Upper lobe of right lung (tissue), 1 donor: ENCODE measurements around the gene GLI2. TPM values are rescaled to one million over a fixed set of nuclear protein-coding genes. Genes with fewer than 3 reads are reported as not detected.

Experiments
- ATAC-seq: fragments of 200-7000 bp; cut with Tn5 transposase; one replicate; pipeline ENCODE4 v1.9.1; 2020; ENCODE audit warnings: mild to moderate bottlenecking, moderate library complexity
- DNase-seq: peaks from one replicate; pipeline ENCODE4 v3.0.0-alpha.2; 2020
- H3K27ac ChIP-seq: fragments of 200-600 bp; one replicate; pipeline ENCODE4 v1.8.0; 2022
- H3K27me3 ChIP-seq: fragments of 200-600 bp; one replicate; pipeline ENCODE4 v1.8.0; 2022; ENCODE audit warnings: mild to moderate bottlenecking
- H3K36me3 ChIP-seq: fragments of 200-600 bp; one replicate; pipeline ENCODE4 v1.8.0; 2022
- H3K4me1 ChIP-seq: fragments of 200-600 bp; one replicate; pipeline ENCODE4 v1.8.0; 2022
- H3K4me3 ChIP-seq: fragments of 200-600 bp; one replicate; pipeline ENCODE4 v1.8.0; 2022; ENCODE audit warnings: mild to moderate bottlenecking
- H3K9me3 ChIP-seq: fragments of 200-600 bp; one replicate; pipeline ENCODE4 v1.8.0; 2022
- intact Hi-C: fragments of 100-400 bp; cut with DNase I; formaldehyde crosslinking; loops from one replicate; pipeline ENCODE4 v1.11.0; 2022
- long read RNA-seq: library from polyadenylated mRNA; unstranded; transcript quantifications from one replicate; pipeline ENCODE4 v2.0.0, GENCODE V29; 2021
- total RNA-seq: library from RNA; stranded (reverse); fragmentation: NEBNext Ultra II Directional; extraction: Animal tissue kit (Norgen Biotek cat#: 25700); gene quantifications from one replicate; pipeline ENCODE4 v1.2.1, GENCODE V29; 2021
- TF ChIP-seq, protein P1 (sequence below): fragments of 200-600 bp; IDR thresholded peaks from one replicate; pipeline ENCODE4 v1.8.0; 2022; ENCODE audit warnings: antibody characterized with exemption
- donor health status: DM: no; HTN: yes; CAD: no; lungs with severe emphysema.

GLI2 gene
- total RNA-seq = 4.7 TPM
- long read RNA-seq, partial matches to known transcripts = 0 of 4 reads
- long read RNA-seq, other reads (novel, unspliced or antisense) = 4 of 4 reads

- TF ChIP-seq, protein P1, sequence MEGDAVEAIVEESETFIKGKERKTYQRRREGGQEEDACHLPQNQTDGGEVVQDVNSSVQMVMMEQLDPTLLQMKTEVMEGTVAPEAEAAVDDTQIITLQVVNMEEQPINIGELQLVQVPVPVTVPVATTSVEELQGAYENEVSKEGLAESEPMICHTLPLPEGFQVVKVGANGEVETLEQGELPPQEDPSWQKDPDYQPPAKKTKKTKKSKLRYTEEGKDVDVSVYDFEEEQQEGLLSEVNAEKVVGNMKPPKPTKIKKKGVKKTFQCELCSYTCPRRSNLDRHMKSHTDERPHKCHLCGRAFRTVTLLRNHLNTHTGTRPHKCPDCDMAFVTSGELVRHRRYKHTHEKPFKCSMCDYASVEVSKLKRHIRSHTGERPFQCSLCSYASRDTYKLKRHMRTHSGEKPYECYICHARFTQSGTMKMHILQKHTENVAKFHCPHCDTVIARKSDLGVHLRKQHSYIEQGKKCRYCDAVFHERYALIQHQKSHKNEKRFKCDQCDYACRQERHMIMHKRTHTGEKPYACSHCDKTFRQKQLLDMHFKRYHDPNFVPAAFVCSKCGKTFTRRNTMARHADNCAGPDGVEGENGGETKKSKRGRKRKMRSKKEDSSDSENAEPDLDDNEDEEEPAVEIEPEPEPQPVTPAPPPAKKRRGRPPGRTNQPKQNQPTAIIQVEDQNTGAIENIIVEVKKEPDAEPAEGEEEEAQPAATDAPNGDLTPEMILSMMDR = peak; percentile 64
- intact Hi-C loops = no loop called here
- ATAC-seq (peak; percentile 81), DNase-seq (peak; percentile 81)
- Histone ChIP-seq H3K27me3 (peaks cover 86% of the 10 kb centered on the region), H3K9me3 (no peaks in the 10 kb centered on the region), H3K36me3 (no peaks in the 10 kb centered on the region), H3K4me1 (peaks cover 22% of the 10 kb centered on the region), H3K27ac (peak within 1 kb of the TSS; percentile 49), H3K4me3 (peak within 1 kb of the TSS; percentile 55)
Measured at GRCh38 chr2:120735746-120736170, at the start of gene GLI2. Gene GLI2 (plus strand): TSS chr2:120735868. CDS start chr2:120797321, 61,453 bp downstream.

GRCh38 chr2:120685974-120686297 lies 49.7 kb upstream of the GLI2 start:
- Histone ChIP-seq H3K27ac (no peak overlapping the region), H3K4me1 (no peaks in the 10 kb centered on the region), H3K9me3 (no peaks in the 10 kb centered on the region), H3K36me3 (no peaks in the 10 kb centered on the region), H3K4me3 (no peak overlapping the region), H3K27me3 (no peaks in the 10 kb centered on the region)
- intact Hi-C loops = no loop called here
- peak; percentile 44 for DNase-seq
- ATAC-seq = no peak
- TF ChIP-seq, protein P1 = no peak

DNA sequence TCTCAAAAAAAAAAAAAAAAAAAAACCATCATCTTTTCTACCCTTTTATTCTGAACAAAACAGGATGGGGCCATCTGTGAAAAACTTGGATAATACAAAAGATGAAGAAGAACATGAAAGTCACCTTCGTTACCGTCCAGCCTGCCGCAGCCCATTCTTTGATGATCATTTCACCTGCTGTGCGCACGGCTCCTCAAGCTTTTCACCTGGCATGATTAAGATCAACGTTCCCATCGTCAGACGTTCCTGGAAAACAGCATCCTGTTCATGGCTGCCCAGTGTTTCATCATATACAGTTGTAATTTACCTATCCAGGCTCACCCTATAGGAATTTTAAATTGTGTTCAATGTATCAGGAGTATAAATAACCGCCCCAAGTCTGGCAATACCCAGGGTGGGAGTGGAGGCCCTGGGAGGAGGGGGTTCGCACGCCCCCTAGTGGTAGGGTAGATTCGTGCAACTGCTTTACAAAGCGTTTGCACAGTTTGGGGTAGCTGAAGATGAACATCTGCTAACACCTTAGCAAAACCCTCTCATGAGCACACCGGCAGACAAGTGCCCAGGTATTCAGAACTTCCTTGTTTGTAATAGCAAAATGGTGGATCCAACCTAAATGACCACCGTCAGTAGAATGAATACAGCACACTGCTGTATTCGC lies 49.0 kb upstream of the GLI2 start:
- no peaks in the 10 kb centered on the region for H3K9me3 ChIP-seq
- no peaks in the 10 kb centered on the region for H3K27me3 ChIP-seq
- H3K4me3 ChIP-seq = no peak overlapping the region
- no peaks in the 10 kb centered on the region for H3K36me3 ChIP-seq
- intact Hi-C loops = no loop called here
- H3K4me1 ChIP-seq = no peaks in the 10 kb centered on the region
- DNase-seq = peak; percentile 28
- TF ChIP-seq, protein P1 = peak; percentile 18
- ATAC-seq = no peak
- H3K27ac ChIP-seq = no peak overlapping the region

DNA sequence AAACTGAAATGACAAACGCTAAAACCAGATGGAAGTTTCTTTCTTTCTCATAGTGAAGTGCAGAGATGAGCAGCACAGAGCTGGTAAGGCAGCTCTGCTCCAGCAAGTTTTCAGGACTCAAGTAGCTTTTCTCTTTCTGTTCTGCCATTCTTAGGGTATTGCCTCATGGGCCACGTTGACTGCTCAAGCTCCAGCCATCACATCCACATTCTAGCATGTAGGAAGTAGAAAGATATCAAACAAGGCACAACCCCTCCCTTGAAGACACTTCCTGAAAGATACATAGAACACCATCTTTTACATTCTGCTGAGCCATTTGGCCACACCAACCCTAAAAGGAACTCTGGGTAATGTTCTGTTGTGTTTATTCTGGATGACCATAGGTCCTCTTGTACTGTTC lies 48.5 kb upstream of the GLI2 start:
- intact Hi-C loops = no loop called here
- H3K9me3 ChIP-seq = no peaks in the 10 kb centered on the region
- no peaks in the 10 kb centered on the region for H3K36me3 ChIP-seq
- H3K27me3 ChIP-seq = no peaks in the 10 kb centered on the region
- DNase-seq (no peak), ATAC-seq (no peak)
- H3K27ac ChIP-seq = no peak overlapping the region
- H3K4me3 ChIP-seq = no peak overlapping the region
- TF ChIP-seq, protein P1 = no peak
- H3K4me1 ChIP-seq = no peaks in the 10 kb centered on the region

- H3K4me1 ChIP-seq = no peaks in the 10 kb centered on the region
- H3K9me3 ChIP-seq = no peaks in the 10 kb centered on the region
- H3K27ac ChIP-seq = no peak overlapping the region
- no peak for ATAC-seq
- intact Hi-C loops = no loop called here
- no peak for DNase-seq
- H3K27me3 ChIP-seq = peaks cover 15% of the 10 kb centered on the region
- no peak overlapping the region for H3K4me3 ChIP-seq
- TF ChIP-seq, protein P1 = no peak
- H3K36me3 ChIP-seq = no peaks in the 10 kb centered on the region
Measured at GRCh38 chr2:120690521-120690920, 45.1 kb upstream of the GLI2 start.
